NB4 (cell line): Measurements from ENCODE around the gene PDE9A.

Experiments used
- MYC ChIP-seq: IDR thresholded peaks from 2 replicates; pipeline ENCODE4 v1.6.1; 2011; ENCODE audit warnings: low read depth, low read length
- TF ChIP-seq, protein P1 (sequence below): IDR thresholded peaks from one replicate; pipeline ENCODE4 v1.5.1; 2012; ENCODE audit warnings: low read depth, low read length

DNA sequence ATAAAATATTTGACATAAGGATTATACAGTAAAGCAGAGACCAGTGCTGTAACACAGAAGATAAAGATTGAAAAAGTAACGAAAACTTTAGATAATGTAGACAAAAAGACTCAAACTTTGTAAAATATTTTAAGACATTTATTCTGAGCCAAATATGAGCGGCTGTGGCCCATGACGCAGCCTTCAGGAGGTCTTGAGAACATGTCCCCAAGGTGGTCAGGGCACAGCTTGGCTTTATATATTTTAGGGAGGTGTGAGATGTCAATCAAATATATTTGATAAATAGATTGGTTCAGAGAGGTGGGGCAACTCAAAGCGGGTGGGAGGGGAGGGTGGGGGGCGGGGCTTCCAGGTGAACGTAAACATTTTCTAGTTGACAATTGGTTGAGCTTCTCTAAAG is 144.7 kb downstream of the PDE9A start:
- TF ChIP-seq, protein P1, sequence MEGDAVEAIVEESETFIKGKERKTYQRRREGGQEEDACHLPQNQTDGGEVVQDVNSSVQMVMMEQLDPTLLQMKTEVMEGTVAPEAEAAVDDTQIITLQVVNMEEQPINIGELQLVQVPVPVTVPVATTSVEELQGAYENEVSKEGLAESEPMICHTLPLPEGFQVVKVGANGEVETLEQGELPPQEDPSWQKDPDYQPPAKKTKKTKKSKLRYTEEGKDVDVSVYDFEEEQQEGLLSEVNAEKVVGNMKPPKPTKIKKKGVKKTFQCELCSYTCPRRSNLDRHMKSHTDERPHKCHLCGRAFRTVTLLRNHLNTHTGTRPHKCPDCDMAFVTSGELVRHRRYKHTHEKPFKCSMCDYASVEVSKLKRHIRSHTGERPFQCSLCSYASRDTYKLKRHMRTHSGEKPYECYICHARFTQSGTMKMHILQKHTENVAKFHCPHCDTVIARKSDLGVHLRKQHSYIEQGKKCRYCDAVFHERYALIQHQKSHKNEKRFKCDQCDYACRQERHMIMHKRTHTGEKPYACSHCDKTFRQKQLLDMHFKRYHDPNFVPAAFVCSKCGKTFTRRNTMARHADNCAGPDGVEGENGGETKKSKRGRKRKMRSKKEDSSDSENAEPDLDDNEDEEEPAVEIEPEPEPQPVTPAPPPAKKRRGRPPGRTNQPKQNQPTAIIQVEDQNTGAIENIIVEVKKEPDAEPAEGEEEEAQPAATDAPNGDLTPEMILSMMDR = no peak
- TF ChIP-seq MYC = no peak
